GM18870 (cell line): ENCODE data around the gene ARMC2.
"Not testable (repeated sequence)": the region's sequence is repeated elsewhere in the genome, so short reads cannot be mapped to it uniquely, and the experiment has no call there.

Experiments
- ATAC-seq: cut with Tn5 transposase; IDR thresholded peaks from one replicate; pipeline ENCODE4 v1.9.1; 2021; ENCODE audit warnings: moderate library complexity; ENCODE audit not compliant: unreplicated experiment

ARMC2 gene

DNA sequence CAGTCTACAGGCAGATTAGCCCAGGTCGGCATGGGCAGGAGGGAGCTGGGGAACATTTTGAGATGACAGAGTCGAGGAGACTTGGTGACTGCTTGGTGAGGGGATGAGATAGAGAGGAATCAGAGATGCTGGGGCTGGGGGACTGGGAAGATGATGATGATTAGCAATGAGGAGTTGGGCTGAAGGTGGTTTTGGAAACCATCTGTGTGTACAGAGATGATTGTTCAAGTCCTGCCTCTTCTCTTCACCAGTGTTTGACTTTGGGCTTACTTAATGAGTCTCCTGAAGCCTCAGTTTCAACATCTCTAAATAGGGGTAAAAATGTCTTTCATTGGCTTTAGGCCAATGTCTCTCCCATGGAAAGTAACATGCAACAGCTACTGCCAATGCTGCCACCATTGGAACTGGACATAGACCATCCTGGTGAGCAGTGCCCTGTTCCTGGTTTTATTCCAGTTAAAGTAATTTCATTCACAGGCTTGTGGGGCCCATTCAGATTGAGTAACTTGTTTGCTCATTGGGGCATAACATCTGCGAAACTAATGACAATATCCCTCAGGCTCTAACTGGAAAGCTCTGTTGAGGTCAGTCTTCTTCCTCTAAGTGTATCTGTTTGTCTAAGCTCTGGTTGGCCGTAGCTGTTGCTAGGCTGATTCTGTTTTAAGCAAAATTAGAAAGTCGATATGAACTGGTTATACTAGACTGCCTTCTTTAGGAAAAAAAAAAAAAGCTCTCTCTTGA lies 99.1 kb downstream of the ARMC2 start:
- no peak for ATAC-seq

DNA sequence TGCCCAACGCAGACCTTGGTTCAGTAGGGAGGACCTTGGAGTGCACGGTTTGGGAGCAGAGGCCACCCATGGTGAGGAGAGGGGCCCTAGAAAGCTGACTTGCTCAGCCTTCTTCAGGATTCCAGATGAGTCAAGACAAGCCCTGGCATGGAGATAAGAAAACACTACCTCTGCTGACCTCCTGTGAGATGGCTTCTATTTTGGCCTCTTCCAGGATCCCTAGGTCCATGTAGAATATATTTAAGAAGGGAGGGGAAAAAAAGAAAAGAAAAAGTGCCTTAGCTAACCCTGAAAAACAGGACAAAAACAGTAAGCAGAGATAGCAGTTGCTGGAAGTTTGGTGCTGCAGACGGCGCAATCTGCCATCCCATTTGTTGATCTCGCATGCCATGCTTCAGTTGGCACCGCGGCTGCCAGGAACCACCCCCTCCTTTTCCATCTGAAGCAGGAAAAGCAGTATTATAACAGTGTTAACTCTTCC lies 100.0 kb downstream of the ARMC2 start:
- ATAC-seq: no peak

DNA sequence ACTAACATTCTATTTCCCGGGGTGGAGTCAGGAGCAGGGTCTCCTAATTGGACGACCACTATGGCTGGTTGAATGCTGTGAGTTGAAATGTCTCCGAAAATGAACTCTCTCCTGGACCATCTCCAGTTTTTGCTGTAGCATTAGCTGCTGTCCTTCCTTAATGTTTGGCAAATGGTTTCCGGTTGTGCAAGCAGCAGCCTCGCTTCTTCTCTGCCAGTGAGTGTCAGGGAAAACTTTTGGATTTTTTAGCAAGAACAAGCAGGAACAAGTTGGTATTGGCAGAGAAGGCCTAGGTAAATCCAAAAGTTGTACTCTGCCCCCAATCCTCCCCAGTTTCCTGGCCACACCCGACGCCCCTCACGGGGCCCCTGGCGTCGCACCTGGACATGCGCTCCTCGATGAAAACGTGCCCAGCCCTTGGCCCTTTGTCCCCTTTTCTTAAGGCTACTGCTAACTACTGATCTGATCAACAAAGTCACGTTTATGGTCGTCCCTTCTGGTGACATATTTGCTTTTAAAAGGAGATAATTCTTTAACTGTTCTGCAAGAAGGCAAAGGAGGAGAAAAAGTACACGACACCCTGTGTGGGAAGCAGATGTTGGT lies 103.2 kb downstream of the ARMC2 start:
- ATAC-seq: no peak

DNA sequence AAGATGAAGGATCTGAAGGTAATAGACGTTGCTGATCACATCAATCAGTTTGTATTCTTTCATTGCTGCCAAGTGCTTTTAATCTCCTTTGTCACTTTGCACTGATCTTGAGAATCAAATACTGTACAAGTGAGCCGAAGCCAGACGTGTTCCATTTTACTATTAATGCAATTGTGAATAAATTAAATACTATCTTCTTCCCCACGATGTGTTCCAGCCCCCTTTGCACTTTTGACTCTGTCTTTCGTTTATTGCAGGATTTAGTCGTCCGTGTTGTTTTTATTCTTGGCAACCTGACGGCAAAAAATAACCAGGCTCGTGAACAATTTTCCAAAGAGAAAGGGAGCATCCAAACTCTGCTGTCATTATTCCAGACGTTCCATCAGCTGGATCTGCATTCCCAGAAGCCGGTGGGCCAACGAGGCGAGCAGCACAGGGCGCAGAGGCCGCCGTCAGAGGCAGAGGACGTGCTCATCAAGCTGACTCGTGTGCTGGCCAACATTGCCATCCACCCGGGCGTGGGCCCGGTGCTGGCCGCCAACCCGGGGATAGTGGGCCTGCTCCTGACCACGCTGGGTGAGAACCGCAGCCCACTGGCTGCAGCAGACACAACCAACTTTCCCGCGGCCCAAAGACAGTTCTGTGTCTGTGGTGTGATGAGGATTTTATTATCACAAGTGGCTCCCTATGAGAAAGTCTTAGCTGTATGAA lies 104.7 kb downstream of the ARMC2 start:
- ATAC-seq: no peak

DNA sequence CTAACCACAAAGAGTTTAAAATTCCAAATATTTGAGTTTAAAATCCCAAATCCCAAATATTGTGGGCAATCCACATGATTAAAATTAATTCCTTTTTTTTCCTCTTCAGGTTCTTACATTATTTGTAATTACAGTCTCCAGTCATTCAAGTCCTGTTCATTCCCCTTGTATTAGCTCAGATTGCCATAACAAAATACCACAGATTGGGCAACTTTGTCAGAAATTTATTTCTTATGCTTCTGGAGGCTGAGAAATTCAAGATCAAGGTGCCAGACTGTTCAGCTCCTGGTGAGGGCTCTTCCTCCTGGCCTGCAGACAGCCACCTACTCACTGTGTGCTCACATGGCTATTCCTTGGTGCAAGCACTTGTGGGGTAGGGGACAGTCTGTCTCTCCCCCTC lies 105.5 kb downstream of the ARMC2 start:
- ATAC-seq: no peak

DNA sequence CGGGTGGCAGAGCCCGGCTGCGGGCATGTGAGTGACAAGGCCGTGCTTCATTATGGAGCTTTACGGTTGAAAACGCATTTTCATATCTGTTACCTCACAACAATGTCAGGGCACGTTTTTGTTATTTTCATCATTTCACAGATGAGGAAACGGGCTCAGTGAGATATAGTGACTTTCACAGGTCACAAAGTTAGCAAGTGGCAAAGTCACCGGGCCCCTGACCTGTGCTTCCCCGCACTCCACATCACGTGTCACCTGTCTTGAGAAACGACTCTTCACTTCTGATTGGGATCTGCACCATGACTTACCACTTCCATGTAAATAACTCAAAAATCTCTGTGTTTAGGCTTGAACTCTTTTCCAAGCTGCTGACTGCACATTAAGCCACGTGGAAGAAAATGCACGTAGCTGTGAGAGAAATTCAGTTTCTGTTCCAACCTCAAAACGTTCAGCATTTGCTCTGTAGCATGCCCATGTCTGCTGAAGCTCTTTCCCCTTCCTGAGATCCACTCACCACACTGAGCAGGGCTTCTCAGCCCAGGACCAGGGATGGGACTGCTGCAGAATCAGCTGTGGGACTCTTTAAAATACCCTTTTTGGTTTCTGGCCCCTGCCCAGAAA lies 107.2 kb downstream of the ARMC2 start:
- no peak for ATAC-seq

DNA sequence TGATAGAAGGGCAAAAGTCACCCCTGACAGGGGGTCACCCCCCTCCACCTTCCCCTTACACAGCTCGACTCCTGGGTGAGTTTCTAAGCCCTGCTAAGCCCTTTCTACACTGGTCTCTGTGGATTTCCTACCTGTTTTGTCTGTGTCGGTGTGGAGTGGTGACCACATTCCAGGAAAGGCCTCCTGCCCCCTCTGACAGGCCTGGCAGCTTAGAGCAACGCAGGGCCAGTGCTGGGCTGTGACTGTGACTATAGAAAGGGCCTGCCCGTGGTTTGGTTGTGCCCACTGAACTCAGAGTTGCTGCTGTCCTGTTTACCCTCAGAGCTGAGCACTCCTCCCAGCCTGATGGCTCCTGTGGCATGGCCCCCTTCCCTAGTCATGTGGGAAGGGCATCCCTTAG lies 109.0 kb downstream of the ARMC2 start:
- no peak for ATAC-seq

DNA sequence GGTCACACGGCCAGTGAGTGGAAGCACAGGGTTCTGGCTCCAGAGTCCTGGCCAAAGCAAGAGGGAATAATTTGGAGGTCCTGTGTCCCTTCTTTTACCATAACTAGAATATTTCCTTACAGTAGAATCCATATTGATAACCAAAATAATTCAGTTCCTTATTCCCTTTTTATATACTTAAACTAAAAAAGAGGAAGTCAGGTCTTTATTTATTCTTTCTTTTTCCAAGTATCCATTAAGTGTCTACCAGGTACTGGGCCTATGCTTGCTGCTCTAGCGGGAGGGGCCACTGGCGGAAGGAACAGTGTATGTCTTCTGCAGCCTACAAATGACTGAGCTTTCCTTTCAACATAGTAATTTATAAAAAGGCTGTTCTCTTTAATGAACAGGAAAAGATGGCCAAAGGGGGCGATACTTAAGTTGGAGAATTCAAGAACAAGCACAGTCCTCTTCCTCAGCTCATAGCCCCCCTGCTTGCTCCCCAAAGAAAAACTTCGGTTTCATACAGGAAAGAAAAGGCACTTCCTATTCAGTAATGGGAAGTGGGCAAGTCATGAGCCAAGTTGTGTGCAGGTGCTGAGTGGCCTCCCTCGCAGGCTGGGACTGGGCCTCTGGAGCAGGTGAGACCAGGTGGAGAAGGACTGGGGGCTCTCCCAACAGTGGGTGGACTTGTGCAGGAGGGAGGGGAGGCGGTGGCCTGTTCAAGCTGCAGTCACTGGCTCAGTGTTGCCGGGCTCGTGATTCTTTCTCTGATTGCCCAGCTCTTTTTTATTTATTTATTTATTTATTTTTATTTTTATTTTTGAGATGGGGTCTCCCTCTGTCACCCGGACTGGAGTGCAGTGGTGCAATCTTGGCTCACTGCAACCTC lies 110.9 kb downstream of the ARMC2 start:
- no peak for ATAC-seq

DNA sequence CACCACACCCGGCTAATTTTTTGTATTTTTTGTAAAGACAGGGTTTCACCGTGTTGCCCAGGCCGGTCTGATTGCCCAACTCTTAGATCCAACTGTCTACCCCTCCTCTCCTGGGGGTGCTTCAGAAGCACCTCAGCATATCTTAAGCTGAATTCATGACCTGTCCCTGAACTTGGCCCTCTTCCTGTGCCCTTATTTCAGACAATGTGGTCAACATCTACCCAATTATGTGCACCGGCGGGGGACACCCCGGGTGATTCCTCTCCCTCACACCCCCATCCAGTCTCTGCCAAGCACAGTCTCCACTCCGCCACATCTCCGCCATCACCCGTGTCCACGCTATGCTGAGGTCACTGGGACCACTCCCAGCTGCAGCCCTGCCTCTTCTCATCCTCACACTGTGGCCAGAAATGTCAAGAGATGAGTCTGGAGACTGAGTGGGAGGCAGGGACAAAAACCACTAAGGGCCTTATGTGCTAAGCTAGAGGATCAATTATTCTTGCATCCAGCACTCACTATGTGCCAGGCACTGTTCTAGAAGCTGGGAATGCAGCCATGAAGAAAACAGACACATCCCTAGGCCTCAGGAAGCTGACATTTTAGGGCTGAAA lies 111.9 kb downstream of the ARMC2 start:
- ATAC-seq: no peak

DNA sequence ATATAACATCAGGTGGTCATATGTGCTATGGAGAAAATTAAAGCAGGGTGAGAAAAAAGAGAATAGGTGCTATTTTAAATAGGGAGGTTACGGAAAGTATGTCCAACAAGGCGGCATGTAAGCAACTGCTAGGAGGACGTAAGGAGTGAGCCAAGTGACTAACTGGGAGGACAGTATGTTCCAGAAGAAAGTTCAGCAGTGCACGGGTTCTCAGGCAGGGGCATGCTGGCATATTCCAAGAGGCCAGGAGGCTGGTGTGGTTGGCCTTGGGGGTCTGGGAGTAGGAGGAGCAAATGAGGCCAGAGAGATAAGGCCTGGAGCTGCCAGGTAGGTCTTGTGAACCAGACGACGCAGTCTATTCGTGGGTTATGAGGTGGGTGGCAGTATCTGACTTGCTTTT lies 112.4 kb downstream of the ARMC2 start:
- no peak for ATAC-seq

DNA sequence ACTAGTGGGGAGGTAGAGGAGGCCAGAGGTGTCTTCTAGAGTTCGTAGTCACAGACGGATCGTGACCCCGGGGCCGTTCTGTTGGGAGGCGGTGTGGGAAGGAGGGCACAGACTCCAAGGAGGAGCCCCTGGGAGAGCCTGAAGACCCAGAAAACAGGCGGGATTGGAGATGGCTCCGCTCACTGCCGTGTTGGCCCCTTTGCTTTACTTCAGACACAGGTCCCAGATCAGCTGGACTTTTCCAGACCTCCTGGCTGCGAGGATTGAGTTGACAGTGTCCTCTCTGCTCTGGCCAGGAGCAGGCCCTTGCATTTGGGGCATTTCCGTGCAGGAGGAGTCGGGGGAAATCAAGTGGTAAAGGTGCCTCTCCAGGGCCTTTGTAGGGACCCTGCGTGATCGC lies 112.9 kb downstream of the ARMC2 start:
- no peak for ATAC-seq

DNA sequence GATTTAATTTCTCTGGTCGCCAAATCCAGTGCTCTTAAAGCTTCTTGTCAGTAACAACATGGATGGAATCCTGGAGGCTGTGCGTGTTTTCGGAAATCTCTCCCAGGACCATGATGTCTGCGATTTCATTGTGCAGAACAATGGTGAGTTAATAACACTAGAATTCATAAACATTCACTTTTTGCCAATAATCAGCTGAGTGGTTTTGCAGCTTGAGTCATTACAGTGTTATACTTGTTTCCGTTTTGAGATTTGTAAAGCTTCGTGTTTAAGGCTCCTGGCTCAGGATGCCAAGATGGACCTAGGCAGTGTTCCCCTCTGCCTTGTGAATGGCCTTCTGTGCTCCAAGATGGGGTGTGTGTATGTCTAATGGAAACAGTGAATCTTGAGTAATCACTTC lies 113.8 kb downstream of the ARMC2 start:
- ATAC-seq: no peak

DNA sequence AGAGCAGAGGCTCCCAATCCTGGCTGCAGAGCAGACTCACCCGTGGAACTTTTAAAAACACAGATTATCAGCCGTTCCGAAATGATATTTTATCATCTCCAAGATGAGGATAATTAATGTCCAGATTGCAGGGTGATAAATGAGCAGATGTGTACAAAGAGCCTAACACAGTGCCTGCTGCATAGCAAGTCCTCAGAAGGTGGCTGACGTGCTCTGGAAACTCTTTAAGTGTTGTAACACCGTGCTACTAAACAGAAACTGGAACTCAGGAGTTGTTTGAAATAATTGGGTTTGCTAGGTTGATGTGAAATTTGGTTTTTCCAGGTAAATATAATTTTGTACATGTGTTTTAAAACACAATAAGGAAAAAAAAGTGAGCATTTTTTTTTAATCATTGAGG lies 118.0 kb downstream of the ARMC2 start:
- no peak for ATAC-seq

DNA sequence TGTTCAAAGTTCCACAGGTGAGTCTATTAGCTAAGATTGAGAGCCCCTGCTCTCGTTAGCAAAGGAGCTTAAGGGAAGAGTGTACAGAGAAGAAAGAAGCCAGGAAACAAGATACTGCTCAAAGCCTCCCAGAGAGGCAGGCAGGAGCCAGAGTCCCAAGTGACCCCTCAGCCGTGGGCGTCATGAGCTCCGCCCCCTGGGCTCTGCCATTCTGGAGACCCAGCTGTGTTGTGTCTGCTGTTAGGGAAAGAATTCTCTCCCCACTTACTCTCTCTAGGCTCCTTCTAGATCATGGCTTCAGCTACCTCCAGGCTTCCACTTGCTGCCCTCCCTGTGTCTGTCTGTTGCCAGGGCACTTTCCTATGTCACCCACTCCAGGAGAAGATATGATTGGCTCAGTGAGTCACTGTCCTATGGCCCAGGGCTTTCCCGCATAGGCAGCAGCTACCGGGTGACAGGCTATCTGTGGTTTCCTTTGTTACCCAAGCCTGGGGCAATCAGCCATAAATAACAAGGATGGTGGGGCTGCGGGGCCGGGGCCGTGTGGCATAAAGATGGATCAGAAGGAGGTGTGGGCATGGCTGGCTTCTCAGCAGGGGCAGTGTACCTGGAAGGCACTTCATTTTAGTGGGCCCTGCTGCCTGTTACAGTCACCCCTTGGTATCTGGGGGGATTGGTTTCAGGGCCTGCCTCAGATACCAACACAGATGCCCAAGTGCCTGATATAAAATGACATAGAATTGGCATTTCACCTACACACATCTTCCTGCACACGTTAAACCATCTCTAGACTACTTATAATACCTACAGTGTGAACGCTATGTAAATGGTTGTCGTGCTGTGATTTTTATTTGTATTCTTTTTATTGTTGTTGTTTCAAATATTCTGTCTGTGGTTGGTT lies 118.9 kb downstream of the ARMC2 start:
- no peak for ATAC-seq

DNA sequence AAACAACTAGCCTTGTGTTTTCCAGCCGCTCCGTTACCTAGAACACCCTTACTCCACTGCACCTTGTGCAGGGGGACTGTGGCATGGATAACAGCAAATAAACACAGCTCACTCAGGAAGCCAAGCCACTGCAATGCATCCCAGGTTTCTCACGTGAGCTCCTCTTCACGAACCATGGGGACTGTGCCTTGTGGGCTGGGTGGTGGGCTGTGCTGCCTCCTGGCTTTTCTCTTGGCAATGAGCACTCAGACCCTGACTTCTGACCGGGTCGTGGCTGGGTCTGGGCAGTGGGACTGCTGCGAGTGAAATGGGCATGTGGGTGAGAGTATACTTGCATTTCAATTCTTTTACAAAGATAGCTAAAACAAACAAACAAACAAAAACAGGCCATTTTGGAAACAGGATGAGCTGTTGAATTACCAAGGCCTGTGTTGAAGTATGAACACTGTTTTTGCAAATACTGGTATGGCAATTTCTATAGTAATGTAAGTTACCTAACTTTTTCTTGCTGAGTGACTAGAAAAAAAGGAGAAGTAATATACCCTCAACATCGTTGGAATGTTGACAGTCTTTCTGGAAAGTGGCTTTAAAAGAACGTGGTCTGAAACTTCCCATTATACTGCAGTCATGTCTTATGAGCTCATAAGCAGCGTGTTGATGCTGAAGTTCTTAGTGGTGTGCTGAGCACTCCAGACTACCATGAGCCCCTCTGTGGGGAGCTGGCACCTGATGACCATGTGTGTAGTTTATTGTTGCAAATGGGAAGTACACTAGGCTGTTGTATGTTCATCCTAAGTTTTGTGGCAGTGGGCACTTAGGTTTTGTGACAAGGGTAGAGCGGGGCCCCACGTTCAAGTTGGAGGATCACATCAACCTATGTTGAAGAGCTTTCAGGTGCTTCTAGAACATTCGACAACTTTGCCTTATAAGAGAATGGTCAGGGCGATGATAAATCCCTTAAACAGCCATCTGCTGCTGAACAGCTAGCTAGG lies 120.4 kb downstream of the ARMC2 start:
- ATAC-seq: no peak

DNA sequence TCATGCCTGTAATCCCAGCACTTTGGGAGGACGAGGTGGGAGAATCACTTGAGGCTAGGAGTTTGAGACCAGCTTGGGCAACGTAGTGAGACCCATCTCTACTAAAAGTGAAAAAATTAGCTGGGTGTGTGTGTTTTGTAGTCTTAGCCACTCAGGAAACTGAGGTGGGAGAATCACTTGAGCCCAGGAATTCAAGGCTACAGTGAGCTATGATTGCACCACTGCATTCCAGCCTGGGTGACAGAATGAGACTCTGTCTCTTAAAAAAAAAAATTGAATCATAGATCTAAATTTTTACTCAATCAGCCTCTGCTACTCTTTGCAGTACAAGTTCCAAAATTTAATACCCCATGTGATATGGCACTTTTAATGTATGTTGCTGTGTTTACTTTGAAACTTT lies 121.6 kb downstream of the ARMC2 start:
- ATAC-seq: no peak

DNA sequence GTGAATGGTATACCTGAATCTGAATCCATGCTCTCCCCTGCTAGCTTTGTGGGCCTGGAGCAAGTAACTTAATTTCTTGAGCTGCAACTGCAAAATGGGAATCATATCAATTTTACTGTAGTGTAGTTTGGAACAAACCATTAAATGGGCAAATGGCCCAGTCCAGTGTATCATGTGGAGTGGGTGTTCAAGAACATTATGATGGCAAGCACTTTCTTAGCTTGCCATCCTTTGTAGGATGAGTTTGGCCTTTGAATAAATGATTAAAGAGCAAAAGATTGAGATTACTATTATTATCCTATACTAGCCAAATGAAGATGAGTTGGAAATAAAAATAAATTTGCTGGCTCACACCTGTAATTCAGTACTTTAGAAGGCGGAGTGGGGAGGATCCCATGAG lies 126.0 kb downstream of the ARMC2 start:
- no peak for ATAC-seq

DNA sequence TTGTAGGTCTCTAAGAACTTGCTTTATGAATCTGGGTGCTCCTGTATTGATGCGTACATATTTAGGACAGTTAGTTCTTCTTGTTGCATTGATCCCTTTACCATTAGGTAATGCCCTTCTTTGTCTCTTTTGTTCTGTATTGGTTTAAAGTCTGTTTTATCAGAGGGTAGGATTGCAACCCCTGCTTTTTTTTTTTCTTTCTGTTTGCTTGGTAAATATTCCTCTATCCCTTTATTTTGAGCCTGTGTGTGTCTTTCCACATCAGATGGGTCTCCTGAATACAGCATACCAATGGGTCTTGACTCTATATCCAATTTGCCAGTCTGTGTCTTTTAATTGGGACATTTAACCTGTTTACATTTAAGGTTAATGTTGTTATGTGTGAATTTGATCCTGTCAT lies 130.4 kb downstream of the ARMC2 start:
- not testable (repeated sequence) for ATAC-seq
